Neural cell (in vitro differentiated cells): ENCODE data around the gene SLC47A1. TPM values are rescaled to one million over a fixed set of nuclear protein-coding genes. Genes with fewer than 3 reads are reported as not detected.

ENCODE experiments used
- H2AFZ ChIP-seq: fragments of 200-600, 300-800 bp; sonication (generic), shearing (Covaris generic); 2 replicates; pipeline ENCODE4 v1.6.0; 2014; ENCODE audit warnings: low read depth, mild to moderate bottlenecking, antibody characterized with exemption, low read length, moderate library complexity
- H3F3A ChIP-seq: fragments of 200-600 bp; shearing (Covaris generic); 2 replicates; pipeline ENCODE4 v1.6.1; 2016; ENCODE audit warnings: mild to moderate bottlenecking, moderate library complexity, mixed read lengths, antibody characterized with exemption, low read length; ENCODE audit not compliant: insufficient read depth, poor library complexity, severe bottlenecking
- H3K27ac ChIP-seq: fragments of 200-600, 300-800 bp; sonication (generic), shearing (Covaris generic); 2 replicates; pipeline ENCODE4 v1.5.1; 2014; ENCODE audit warnings: mild to moderate bottlenecking, low read length, moderate library complexity
- H3K27me3 ChIP-seq: fragments of 300-800, 200-600 bp; sonication (generic), shearing (Covaris generic); 2 replicates; pipeline ENCODE4 v1.6.0; 2014; ENCODE audit warnings: mild to moderate bottlenecking, low read depth, low read length, moderate library complexity; ENCODE audit not compliant: insufficient read depth
- H3K36me3 ChIP-seq: fragments of 300-800, 200-600 bp; sonication (generic), shearing (Covaris generic); 2 replicates; pipeline ENCODE4 v1.5.1; 2014; ENCODE audit warnings: mild to moderate bottlenecking, antibody characterized with exemption, low read length, moderate library complexity; ENCODE audit not compliant: insufficient read depth
- H3K4me2 ChIP-seq: fragments of 300-800, 200-600 bp; sonication (generic), shearing (Covaris generic); 2 replicates; pipeline ENCODE4 v1.6.0; 2014; ENCODE audit warnings: mild to moderate bottlenecking, low read length
- H3K4me3 ChIP-seq: fragments of 300-800, 200-600 bp; sonication (generic), shearing (Covaris generic); 2 replicates; pipeline ENCODE4 v1.5.1; 2014; ENCODE audit warnings: mild to moderate bottlenecking, low read length, moderate library complexity
- H3K79me2 ChIP-seq: fragments of 200-600 bp; shearing (Covaris generic); replicated peaks from 2 replicates; pipeline ENCODE4 v1.6.0; 2014; ENCODE audit warnings: mild to moderate bottlenecking, low read length, moderate library complexity; ENCODE audit not compliant: insufficient read depth
- H3K9ac ChIP-seq: fragments of 300-800, 200-600 bp; sonication (generic), shearing (Covaris generic); 2 replicates; pipeline ENCODE4 v1.6.1; 2016; ENCODE audit warnings: mild to moderate bottlenecking, low read length, mixed read lengths
- H3K9me2 ChIP-seq: fragments of 200-600 bp; shearing (Covaris generic); 2 replicates; pipeline ENCODE4 v1.6.1; 2016; ENCODE audit warnings: mild to moderate bottlenecking, low read length, mixed read lengths; ENCODE audit not compliant: insufficient read depth
- H3K9me3 ChIP-seq: fragments of 200-600, 300-800 bp; sonication (generic), shearing (Covaris generic); 2 replicates; pipeline ENCODE4 v1.6.1; 2016; ENCODE audit warnings: mild to moderate bottlenecking, mixed run types, low read length, moderate library complexity, mixed read lengths
- H4K20me1 ChIP-seq: fragments of 200-600 bp; shearing (Covaris generic); 2 replicates; pipeline ENCODE4 v1.6.1; 2016; ENCODE audit warnings: mild to moderate bottlenecking, mixed run types; ENCODE audit not compliant: insufficient read depth
- CTCF ChIP-seq: fragments of 450-650 bp; IDR thresholded peaks from 2 replicates; pipeline ENCODE4 v1.5.1; 2014; ENCODE audit warnings: antibody characterized with exemption, mild to moderate bottlenecking, moderate library complexity; ENCODE audit not compliant: poor library complexity, severe bottlenecking
- EP300 ChIP-seq: fragments of 450-650 bp; conservative IDR thresholded peaks from 2 replicates; pipeline ENCODE4 v1.6.1; 2014; ENCODE audit warnings: antibody characterized with exemption, mild to moderate bottlenecking, moderate library complexity; ENCODE audit not compliant: poor library complexity, severe bottlenecking
- EZH2 ChIP-seq: fragments of 200-600, 300-800 bp; shearing (Covaris generic), sonication (generic); IDR thresholded peaks from 2 replicates; pipeline ENCODE4 v1.6.1; 2014; ENCODE audit warnings: antibody characterized with exemption, low read length, borderline replicate concordance, mild to moderate bottlenecking; ENCODE audit not compliant: insufficient read depth, poor library complexity, severe bottlenecking
- MXI1 ChIP-seq: fragments of 450-650 bp; conservative IDR thresholded peaks from 2 replicates; pipeline ENCODE4 v1.6.1; 2014; ENCODE audit warnings: antibody characterized with exemption, mild to moderate bottlenecking; ENCODE audit not compliant: poor library complexity, severe bottlenecking
- POLR2AphosphoS5 ChIP-seq: IDR thresholded peaks from 2 replicates; pipeline ENCODE4 v1.6.1; 2012
- RAD21 ChIP-seq: fragments of 450-650 bp; conservative IDR thresholded peaks from 2 replicates; pipeline ENCODE4 v1.6.1; 2014; ENCODE audit warnings: antibody characterized with exemption, mild to moderate bottlenecking, moderate library complexity
- REST ChIP-seq: IDR thresholded peaks from 2 replicates; pipeline ENCODE4 v1.6.1; 2012; ENCODE audit warnings: borderline replicate concordance
- SMC3 ChIP-seq: fragments of 450-650 bp; conservative IDR thresholded peaks from 2 replicates; pipeline ENCODE4 v1.6.1; 2014; ENCODE audit warnings: antibody characterized with exemption, mild to moderate bottlenecking, moderate library complexity; ENCODE audit not compliant: poor library complexity
- TAF1 ChIP-seq: IDR thresholded peaks from 2 replicates; pipeline ENCODE4 v1.6.1; 2012; ENCODE audit warnings: low read depth
- polyA plus RNA-seq: library from polyadenylated mRNA; depleted of rRNA; stranded (reverse); fragments of >200 nt; gene quantifications from 2 replicates; pipeline ENCODE4 v1.2.3, GENCODE V29; 2014
- small RNA-seq, 3 experiments: library from RNA; depleted of rRNA; stranded (forward); fragments of <200 nt; gene quantifications; one replicate each; pipeline ENCODE3, GENCODE V24; 2012

Gene SLC47A1
- polyA plus RNA-seq, 1 donor from 2014 or later = not detected

GRCh38 chr17:19626079-19626478, 92.4 kb downstream of the SLC47A1 start:
- H3K79me2 ChIP-seq = no peaks in the 10 kb centered on the region
- H3K4me2 ChIP-seq = no peak overlapping the region
- no peak overlapping the region for H2AFZ ChIP-seq
- no peaks in the 10 kb centered on the region for H3K9me2 ChIP-seq
- peaks cover 3% of the 10 kb centered on the region for H3K9me3 ChIP-seq
- H4K20me1 ChIP-seq = no peaks in the 10 kb centered on the region
- no peaks in the 10 kb centered on the region for H3F3A ChIP-seq
- no peaks in the 10 kb centered on the region for H3K27me3 ChIP-seq
- no peak for TF ChIP-seq TAF1
- no peak for TF ChIP-seq EP300
- no peak for TF ChIP-seq MXI1
- TF ChIP-seq REST = no peak
- TF ChIP-seq EZH2 = no peak
- TF ChIP-seq POLR2AphosphoS5 = no peak
- TF ChIP-seq RAD21 = no peak
- no peak for TF ChIP-seq SMC3
- TF ChIP-seq CTCF = no peak
- no peaks in the 10 kb centered on the region for H3K36me3 ChIP-seq
- H3K4me3 ChIP-seq = no peak overlapping the region
- H3K9ac ChIP-seq = no peak overlapping the region
- no peak overlapping the region for H3K27ac ChIP-seq

Small RNA genes lying within 50 kb of the gene (small RNA-seq; reads per million reads assigned to genes)
- gene AC025627.2 (0 reads per million in 3 experiments), gene NMTRQ-TTG12-1 (0 reads per million in 3 experiments)

Other genes with a start within 250 kb of the SLC47A1 start
- 28.5 and 32.0 TPM in 2 replicates for gene B9D1, start 171.1 kb upstream of the SLC47A1 start, polyA plus RNA-seq
- gene MAPK7, start 155.4 kb upstream of the SLC47A1 start, polyA plus RNA-seq = 11.1 and 18.8 TPM in 2 replicates
- not detected in 2 replicates for gene MFAP4, start 146.7 kb upstream of the SLC47A1 start, polyA plus RNA-seq
- gene RNF112, start 122.6 kb upstream of the SLC47A1 start, polyA plus RNA-seq = 33.3 and 34.7 TPM in 2 replicates
- gene ALDH3A2, start 114.9 kb downstream of the SLC47A1 start, polyA plus RNA-seq = 36.2 and 51.2 TPM in 2 replicates
- gene SLC47A2, start 182.7 kb downstream of the SLC47A1 start, polyA plus RNA-seq = not detected in 2 replicates
- 0.10 TPM in 1 of 2 replicates, not detected in the other for gene ALDH3A1, start 214.4 kb downstream of the SLC47A1 start, polyA plus RNA-seq